ENCODE data around the gene TBC1D23. TPM values are rescaled to one million over a fixed set of nuclear protein-coding genes. Genes with fewer than 3 reads are reported as not detected.
"Not testable (repeated sequence)": the region's sequence is repeated elsewhere in the genome, so short reads cannot be mapped to it uniquely, and the experiment has no call there.

Gene TBC1D23
- total RNA-seq, 1 donor from 2014 or later: 46.1 TPM

DNA sequence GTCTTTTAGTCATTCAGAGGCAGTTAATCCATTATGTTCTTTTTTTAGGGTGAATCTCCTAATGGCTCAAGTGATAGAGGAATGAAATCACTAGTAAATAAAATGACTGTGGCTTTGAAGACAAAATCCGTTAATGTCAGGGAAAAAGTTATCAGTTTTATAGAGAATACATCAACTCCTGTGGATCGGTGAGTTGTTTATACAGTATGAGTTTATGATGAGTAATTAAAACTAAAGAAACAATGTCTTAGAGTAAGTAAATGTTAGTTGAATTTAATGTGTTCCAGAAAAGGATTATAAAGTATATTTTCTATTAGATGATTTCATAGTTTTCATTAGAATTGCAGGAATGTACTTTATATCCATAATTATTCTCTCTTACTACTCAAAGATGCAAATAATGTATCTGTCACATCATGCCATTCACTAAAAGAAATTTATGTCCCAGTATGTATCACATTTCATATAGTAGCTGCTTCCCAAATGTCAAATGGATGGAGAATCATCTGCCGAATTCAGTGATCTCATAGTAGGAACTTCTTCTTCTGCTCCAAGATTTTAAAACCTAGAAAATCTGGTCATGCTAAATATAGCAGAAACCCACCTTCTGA is 49.7 kb downstream of the TBC1D23 start:
- DNase-seq: no peak

DNA sequence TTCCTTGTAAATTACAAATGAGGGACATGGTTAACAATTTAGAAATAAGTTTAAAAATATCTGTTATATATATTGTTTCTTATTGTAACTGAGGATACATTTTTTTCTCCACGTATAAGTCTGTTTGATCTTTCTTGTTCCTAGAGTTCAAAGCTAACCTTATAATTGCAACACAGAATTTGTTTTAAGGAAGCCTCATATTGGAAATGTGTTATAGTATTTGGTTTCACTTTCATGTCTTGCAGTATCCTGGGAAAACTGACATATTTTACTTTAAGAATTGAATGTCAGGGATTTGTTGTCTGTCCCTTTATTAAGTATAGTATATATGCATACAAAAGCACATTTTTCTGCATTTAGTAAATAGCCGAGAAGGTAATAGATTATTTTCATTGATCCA is 50.2 kb downstream of the TBC1D23 start:
- no peak for DNase-seq

DNA sequence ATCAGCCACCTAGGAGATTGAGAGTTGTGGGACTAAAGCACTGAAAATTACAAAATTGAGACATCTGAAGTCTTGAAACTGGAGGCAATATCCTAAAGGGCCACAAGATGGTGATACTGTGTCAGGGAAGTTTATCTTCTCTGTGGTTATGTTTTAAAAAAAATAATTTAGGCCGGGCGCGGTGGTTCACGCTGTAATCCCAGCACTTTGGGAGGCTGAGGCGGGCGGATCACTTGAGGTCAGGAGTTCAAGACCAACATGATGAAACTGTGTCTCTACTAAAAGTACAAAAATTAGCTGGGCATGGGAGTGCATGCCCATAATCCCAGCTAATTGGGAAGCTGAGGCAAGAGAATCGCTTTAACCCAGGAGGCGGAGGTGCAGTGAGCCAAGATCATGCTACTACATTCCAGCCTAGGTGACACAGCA is 55.9 kb downstream of the TBC1D23 start:
- DNase-seq: peak; percentile 77

DNA sequence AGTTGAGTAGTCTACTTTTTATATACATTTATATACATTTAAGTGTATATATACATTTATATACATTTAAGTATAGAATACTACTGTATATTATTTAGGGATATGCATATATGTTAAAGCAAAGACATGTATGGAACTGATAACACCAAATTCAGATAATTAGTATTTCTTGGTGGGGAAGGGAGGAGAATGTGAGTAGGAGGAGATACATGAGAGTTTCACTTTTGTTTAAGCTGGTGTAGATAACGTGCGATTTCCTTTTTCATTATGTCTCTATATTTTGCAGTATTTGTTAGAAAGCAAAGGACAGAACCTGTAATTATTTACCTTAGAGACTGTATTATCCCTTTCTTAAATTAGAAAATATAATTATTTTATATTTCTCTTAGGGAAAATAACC is 57.1 kb downstream of the TBC1D23 start:
- DNase-seq: no peak

DNA sequence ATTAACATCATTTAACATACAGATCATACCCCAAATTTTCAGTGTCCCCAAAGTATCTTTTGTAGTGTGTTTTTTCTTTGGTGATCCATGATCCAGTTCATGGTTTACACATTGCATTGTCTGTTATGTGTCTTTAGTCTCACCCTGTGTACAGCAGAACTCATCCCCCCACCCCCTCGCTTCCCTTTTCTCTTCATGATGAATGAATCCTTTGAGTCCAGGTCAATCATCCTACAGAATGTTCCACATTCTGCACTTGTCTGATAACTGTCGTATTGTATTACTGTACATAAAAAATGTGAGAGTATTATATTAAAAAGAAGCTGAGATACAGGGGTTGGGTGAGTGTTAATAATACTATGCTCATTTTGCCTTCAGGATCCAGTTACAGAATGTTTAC is 59.2 kb downstream of the TBC1D23 start:
- no peak for DNase-seq

DNA sequence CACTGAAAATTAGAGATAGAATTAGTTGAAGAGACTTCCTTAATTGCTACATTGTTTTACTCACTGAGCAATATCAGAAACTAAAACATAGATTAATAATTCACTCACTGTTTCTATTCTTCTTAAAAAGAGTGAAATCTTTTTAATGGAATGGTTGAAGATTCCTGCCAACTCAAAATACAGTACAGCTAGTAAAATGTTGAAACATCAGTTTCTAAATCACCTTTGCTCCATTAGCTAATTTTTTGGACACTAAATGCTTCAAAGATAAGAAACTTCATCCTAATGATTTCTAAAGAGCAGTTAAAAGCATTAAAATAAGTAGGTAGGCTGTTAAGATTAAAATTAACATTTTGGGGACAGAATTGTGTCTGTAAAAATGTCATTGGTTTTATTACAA is 63.3 kb downstream of the TBC1D23 start:
- DNase-seq: no peak

DNA sequence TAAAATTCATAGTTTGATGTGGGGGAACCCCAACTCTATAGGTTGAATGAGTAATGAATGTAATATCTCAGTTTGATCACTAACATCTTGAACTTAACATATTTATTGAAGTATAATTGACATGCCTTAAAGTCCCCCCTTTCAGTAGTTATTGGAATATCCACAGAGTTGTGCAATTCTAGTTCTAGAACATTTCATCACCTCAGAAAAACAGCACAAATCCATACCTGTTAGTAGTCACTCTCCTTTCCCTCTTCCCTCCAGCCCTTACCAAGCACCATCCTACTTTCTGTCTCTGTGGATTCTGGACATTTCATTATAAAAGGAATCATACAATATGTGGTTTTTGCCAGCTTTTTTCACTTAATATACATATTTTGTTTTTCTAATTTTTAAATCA is 65.0 kb downstream of the TBC1D23 start:
- no peak for DNase-seq

DNA sequence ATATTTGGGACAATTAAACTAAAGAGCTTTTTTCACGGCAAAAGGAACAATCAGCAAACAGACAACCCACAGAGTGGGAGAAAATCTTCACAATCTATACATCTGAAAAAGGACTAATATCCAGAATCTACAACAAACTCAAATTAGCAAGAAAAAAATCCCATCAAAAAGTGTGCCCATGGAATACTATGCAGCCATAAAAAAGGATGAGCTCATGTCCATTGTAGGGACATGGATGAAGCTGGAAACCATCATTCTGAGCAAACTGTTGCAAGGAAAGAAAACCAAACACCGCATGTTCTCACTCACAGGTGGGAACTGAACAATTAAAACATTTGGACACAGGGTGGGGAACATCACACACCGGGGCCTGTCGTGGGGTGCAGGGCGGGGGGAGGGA is 66.6 kb downstream of the TBC1D23 start:
- DNase-seq: not testable (repeated sequence)

DNA sequence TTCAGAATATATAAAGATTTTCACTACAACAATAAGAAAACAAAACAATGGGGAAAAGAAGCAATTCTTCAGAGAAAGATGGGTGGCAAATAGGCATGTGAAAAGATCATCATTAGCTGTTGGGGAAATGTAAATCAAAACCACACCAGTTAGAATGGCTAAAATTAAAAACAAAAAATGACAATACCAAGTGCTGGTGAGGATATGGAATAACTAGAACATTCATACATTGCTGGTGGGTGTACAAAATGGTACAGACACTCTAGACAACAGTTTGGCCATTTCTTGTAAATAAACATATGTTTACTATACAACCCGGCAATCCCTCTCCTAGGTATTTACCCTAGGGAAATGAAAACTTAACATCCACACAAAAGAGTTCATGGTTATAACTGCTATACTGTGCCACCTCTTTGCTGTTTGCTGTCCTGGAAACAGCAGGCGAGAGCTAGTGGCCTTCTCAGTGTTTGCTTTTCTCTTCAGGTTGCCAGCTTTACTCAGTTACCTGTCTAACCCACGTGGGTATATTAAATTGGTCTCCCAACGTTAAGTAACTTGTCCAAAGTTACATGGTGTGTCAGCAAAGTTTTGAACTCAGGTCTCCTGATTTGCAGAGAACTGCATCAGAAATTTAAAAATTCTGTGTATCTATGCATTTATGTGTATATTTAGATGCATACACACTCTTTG is 69.2 kb downstream of the TBC1D23 start:
- DNase-seq: no peak

DNA sequence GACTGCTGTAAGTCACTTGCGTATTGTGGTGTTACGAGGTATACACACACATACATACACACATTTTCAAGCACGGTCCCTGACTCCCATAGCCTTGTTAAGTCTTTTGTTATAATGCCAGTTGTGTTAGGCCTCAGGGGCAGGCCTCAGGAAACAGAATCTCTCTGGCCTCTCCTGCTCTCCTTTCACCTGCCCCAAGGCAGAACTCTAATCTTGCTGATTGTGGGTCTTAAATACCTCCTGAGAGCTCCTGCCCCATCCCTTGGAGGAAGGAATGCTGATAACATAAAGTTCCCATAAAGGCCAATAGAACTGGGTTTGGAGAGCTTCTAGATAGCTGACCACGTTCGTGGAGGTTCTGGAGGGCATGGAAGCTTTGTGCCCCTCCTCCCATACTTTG is 69.9 kb downstream of the TBC1D23 start:
- DNase-seq: no peak

DNA sequence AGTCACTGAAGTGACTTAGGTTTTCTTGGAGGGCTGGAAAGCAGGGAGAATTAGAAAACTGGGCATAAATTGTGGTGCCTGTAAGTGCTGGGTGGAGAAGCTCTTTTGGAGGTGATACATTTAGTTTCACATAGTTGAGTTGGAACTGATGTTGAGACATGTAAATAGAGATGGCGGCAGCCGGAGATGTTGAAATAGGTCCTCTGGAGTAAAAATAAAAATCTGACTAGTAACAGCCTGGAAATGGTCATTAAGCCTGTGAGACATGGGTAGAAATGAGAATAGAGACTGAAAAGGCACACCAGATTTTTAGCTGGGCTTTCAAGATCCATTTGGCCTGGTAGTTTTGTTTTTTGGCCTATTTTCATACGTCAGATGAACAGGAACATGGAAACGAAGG is 70.9 kb downstream of the TBC1D23 start:
- no peak for DNase-seq

DNA sequence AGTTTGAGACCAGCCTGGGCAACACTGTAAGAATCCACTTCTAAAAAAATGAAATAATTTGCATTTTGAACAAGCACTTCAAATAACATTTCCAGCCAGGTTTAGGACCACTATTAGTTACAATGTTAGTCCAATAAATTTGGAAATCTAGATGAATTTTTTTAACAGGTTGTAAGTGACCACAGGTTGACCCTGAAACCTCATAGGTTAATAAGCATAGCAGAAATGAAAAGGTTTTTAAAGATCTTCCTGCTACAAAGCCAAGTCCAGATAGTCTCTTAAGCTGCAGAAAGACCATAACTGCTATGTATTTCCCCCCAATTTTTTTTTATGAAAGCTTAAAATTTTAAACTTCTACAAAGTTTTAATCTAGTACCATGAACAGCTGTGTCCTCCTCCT is 72.3 kb downstream of the TBC1D23 start:
- no peak for DNase-seq

DNA sequence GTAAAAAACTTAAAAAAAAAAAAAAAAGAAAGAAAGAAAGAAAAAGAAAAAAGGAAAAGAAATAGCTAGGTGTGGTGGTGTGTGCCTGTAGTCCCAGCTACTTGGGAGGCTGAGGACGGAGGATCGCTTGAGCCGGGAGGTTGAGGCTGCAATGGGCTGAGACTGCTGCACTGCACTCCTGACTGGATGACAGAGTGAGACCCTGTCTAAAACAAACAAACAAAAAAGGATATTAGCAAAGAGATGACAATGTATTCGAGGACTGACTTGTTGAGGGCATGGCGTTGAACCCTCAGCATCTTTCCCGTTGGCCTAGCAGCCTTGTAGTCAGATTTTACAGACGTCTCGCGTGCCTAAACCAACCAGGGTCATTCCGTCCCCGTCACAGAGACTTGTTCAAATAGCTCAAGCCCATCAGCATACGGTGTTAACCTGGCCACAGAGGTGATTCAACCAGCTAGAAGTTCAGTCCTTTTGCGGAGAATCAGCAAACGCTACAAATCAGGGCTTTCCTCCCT is 73.2 kb downstream of the TBC1D23 start:
- DNase-seq: no peak

DNA sequence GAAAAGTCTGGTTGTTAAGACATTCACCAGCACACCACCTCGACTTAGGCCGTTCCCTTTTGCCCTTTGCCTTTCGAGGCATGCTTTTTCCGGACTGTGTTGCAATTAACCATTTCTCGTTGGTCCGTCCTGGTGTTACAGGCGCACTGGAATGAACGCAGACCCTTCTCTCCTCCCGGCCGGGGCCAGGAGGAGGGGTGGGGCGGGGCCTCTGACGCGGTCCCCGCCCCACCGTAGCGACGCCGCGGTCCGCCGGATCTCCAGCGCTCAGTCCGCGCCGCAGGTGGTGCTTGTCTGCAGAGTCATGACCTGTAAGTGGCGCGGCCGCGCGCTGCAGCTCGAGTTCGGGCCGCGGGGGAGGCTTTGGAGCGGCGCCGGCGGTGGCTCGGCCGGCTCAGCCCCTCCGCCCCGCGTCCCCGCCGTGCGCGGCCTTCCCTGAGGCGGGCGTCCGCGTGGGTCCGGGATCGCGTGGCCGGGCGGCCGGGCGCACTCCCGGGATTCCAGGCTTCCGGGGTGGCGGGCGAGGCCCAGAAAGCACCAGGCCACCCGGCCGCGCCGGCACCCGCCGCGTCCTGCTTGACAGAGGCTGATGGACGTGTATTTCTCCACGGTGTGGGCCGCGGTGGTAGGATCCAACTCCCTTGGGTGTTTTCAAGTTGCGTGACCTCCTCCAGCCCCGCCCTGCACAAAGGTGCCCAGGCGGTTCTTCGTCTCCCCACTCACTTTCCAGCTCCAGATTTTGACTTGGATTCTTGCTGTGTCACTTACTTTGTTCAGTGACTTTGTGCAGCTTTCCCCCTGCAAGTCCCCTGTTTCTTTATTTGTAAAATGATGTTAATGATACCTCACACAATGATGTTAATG is 73.9 kb downstream of the TBC1D23 start, which contains the start of gene NIT2:
Gene NIT2 (plus strand): TSS at position 270 of the 864 bp plus-strand sequence. CDS start 35 bp downstream, at position 305.
- DNase-seq: peak; percentile 84

DNA sequence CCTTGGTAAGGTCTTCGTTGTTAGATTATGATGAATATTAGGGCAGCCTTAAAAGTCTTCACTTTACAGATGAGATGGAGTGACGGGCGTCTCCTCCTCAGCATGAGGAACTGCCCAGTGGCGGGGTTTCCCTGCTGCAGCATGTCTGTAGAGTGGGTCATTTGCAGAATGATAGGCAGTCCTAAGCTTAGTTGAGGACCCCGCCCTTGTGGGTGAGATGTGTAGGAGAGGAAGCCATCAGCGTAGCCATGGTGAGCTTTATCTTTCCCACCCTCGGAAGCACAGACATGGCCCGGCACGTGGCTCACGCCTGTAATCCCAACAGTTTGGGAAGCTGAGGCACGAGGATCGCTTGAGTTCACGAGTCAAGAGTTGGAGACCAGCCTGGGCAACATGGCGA is 74.6 kb downstream of the TBC1D23 start:
- peak; percentile 1 for DNase-seq

DNA sequence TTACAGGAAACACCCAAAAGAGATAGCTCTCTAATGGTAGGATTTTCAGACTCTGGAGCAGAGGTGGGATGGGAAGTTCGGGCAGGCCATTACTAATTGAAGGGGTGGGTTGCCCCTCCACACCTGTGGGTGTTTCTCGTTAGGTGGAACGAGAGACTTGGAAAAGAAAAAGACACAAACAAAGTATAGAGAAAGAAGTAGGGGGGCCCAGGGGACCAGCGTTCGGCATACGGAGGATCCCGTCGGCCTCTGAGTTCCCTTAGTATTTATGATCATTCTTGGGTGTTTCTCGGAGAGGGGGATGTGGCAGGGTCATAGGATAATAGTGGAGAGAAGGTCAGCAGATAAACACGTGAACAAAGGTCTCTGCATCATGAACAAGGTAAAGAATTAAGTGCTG is 75.4 kb downstream of the TBC1D23 start:
- not testable (repeated sequence) for DNase-seq

DNA sequence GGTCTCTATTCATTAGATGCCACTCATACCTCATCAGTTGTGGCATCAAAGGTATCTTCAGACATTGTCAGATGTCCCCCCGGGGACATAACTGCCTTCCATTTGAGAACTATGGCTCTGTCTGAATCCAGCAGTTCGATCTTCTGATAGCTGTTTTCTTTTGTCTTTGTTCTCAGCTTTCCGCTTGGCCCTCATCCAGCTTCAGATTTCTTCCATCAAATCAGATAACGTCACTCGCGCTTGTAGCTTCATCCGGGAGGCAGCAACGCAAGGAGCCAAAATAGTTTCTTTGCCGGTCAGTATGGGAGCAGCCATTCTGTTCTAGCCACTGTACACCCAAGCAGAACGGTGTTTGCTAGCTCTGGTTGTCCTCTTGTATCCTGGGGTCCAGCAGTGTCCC is 78.1 kb downstream of the TBC1D23 start:
- no peak for DNase-seq

DNA sequence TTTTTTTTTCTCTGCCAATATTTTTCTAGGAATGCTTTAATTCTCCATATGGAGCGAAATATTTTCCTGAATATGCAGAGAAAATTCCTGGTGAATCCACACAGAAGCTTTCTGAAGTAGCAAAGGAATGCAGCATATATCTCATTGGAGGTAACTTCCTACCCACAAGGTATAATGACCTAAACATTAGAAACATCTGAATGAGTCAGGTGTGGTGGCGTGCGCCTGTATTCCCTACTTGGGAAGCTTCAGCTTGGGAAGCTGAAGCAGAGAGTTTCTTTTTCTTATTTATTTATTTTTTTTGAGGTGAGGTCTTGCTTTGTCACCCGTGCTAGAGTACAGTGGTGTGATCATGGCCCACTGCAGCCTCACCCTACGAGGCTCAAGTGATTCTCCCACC is 79.0 kb downstream of the TBC1D23 start:
- no peak for DNase-seq

DNA sequence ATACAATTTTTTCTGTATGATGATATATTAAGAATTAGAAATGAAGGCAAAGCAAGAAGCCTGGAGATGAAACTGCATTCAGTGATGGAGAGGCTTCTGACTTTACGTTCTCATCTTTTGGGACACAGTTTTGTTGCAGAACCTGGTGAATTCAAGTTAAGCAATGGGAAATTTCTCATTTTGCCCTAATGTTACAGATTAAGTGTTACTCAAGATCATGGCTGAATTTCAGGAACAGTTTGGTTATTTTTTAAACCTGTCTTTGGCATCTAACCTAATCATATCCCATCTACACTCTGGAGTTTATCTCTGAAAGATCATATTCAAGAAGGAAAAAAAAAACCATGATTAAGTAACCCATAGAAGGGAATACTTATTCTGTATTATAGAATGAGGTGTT is 79.7 kb downstream of the TBC1D23 start:
- no peak for DNase-seq

DNA sequence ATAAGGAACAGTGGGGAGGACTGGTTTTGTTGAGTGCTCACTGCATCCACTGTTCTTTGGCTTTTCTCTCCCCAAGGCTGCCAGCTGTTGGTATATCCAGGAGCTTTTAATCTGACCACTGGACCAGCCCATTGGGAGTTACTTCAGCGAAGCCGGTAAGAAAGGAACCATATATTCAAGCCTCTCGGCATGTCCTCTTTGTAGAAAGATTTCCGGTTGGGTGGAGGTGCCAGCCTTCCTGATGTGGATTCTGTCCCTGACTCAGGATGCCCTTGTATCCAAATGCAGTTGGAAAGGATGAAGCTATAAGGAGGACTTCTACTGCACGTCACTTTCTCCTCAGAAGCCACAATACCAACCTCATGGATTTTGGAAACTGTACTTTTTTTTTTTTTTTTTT is 87.9 kb downstream of the TBC1D23 start:
- no peak for DNase-seq

DNA sequence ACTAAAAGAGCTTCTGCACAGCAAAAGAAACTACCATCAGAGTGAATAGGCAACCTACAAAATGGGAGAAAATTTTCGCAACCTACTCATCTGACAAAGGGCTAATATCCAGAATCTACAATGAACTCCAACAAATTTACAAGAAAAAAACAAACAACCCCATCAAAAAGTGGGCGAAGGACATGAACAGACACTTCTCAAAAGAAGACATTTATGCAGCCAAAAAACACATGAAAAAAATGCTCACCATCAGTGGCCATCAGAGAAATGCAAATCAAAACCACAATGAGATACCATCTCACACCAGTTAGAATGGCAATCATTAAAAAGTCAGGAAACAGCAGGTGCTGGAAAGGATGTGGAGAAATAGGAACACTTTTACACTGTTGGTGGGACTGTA is 91.0 kb downstream of the TBC1D23 start:
- DNase-seq: not testable (repeated sequence)

DNA sequence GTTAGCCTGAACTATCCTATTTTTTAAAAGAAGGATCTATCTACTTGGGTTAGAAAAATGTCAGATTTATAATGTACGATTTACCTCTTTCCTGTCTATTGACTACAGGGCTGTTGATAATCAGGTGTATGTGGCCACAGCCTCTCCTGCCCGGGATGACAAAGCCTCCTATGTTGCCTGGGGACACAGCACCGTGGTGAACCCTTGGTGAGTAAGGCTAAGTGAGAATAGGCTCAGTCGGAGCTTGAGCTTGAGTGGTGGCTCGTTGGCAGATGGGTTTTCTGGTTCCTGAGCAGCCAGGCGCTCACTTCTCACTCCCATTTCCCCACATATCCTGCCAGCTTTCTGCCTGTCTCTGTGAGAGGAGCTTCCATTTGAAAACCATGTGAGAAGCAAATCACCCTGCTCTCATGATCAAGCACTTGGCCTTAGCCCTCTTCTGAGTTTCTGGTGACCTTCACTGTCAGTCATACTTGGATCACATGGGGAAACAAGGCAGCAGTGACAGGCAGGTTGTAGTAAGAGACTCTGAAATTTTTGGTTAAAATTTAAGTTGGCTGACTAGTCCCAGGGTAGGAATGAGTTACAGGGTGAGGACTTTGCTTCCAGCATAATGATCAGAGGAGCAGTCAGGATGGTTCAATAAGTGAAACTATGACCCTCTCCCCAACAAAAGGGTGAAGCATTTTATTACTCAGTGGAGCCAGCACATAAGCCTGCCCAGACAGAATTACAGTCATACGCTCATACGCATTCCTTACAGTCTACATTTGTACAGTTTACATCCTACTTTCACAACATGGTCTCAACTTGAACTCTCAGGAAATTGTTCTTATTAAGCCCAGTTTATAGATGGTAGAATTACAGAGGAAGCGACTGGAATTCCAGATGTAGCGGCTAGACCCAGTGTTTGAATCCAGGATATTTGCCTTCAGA is 91.8 kb downstream of the TBC1D23 start:
- DNase-seq: no peak

Measured in dermis blood vessel endothelial cell (primary cell).